Activated gamma-delta T cell treated with anti-CD3 and anti-CD28 coated beads, Interleukin-2, amount 50 U/mL, for 16 hours (primary cell): ENCODE data around the gene TRIM72.
"Not testable (repeated sequence)": the region's sequence is repeated elsewhere in the genome, so short reads cannot be mapped to it uniquely, and the experiment has no call there.

Source experiments
- DNase-seq: peaks from one replicate; pipeline ENCODE4 v3.0.0-alpha.2; 2020; ENCODE audit warnings: low read depth

TRIM72 gene

DNA sequence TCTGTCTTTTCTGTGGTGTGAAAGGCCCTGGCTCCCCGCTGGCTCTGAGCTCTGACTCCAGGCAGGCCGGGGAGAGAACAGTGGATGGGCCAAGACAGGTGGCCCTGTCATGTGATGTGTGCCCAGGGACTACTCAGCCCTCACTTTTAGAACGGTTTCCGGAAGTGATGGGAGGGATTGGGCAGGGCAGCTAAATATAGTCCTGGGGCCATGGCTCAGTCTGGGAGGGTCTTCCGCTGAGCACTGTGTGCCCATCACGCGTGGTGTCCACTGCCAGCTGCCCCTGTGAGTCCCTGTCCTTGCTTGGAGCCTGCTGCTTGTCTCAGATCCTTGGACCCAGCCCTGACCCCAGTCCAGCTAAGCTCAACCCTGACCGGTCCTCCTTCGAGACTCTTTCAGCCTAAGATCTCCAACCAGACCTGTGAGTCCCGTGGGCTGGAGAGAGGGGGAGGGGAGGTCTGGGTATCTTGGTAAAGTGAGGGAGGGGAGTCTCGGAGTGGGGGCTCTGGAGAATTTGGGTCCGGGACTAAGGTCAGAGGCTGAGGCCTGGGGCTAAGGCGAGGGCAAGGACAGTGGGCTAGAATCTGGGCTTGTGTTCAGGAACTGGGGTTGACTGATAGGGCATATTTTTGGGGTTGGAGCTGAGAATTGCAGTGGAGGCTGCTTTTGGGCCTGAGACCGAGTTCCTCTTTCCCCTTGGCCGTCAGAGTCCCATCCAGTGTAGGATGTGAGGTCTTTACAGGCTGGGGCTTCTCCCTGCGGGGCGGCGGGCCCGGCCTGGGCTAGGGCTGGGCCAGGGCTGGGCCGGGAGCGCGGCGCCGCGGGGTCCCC is at the start of gene TRIM72:
TSS of gene TRIM72 (plus strand) at position 243 of the 831 bp plus-strand sequence. CDS start 620 bp downstream, outside the sequence.
- no peak for DNase-seq

DNA sequence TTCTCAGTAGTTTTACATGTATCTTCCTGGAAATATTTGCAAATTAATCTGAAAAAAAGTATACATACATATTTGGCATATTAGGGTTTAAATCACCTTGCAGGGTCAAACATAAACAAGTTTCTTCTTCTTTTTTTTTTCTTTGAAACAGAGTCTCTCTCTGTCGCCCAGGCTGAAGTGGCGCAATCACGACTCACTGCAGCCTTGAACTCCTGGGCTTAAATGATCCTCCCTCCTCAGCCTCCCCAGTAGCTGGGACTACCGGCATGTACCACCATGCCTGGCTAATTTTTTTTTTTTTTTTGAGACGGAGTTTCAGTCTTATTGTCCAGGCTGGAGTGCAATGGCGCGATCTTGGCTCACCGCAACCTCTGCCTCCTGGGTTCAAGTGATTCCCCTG is 46.6 kb upstream of the TRIM72 start:
- no peak for DNase-seq

DNA sequence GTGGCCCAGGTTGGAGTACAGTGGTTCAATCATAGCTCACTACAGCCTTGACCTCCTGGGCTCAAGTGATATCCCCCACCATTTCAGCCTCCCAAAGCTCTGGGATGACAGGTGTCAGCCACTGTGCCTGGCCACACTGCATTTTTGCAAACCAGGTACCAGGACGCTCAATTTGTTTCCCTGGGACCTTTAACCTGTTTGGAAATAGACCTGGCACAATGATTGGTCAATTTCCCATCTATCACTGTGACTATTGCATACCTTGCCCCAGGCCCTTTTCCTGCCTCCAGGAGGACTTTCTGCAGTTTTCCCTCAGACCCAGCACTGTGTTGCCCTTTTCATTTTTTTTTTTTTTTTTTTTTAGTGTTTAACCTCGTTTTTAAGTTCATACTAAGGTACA is 45.1 kb upstream of the TRIM72 start:
- no peak for DNase-seq

GRCh38 chr16:31170048-31170447 is 43.9 kb upstream of the TRIM72 start:
- not testable (repeated sequence) for DNase-seq

- peak; percentile 25 for DNase-seq
Measured at GRCh38 chr16:31177136-31177535, 36.8 kb upstream of the TRIM72 start.

DNA sequence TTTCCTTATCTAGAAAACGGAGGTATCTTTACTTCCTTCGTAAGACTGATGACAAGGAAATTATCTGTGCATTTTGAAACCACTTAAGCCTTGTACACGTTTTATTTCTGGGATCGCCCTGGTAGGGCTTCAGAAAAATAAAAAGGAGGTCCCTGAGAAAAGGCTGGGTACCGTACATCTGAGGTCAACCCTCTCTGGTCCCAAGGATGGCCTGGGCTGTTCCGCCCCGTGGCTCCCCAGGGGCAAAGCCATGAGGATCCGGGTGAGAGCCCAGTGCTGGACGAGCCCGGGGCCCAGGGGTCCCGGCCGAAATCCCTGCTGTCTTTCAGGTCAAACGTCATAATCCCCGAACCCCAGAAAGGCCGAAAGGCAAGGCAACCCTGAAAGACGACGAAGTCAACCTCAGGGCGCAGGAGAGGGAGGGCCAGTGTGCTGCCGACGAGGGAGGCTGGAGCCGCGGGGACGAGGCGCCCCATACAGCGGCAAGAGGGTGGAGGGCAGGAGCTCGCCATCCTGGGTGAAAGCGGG is 34.6 kb upstream of the TRIM72 start:
- no peak for DNase-seq

DNA sequence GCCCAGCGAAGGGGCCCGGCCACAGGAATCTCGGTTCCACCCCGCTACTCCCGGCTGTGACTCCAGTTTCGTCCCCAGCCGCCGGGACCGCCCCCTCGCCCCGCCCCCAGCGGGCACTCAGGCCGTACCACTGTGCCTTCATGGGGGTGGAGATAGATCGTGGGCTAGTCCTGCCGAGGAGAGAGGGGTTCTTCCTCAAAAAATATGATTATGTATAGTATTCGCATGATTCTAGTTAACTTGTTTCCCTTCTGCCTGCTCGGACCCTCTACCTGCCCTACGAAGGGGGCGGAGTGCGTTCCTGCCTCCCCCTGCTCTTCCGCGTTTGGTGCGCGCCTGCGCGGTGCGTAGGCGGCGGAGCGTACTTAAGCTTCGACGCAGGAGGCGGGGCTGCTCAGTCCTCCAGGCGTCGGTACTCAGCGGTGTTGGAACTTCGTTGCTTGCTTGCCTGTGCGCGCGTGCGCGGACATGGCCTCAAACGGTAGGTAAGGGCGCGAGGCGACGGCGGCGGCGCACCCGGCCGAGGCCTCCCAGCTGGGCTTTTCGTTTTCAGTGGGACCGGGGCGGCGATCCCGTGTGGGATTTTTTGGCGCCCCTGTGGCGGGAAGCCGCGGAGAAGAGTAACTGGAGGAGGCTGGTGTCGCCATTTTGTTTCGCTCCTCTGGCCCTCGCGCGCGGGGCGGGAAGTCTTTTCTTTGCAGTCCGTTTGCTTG is 34.0 kb upstream of the TRIM72 start, which contains the start of gene FUS:
TSS of gene FUS (plus strand) at position 393 of the 713 bp plus-strand sequence. CDS start at position 469, 76 bp downstream.
- DNase-seq = peak; percentile 83

GRCh38 chr16:31181102-31181830 is 32.7 kb upstream of the TRIM72 start:
- DNase-seq = no peak

GRCh38 chr16:31182391-31182790 is 31.5 kb upstream of the TRIM72 start:
- no peak for DNase-seq

GRCh38 chr16:31183432-31184428 is 30.2 kb upstream of the TRIM72 start:
- DNase-seq = no peak

DNA sequence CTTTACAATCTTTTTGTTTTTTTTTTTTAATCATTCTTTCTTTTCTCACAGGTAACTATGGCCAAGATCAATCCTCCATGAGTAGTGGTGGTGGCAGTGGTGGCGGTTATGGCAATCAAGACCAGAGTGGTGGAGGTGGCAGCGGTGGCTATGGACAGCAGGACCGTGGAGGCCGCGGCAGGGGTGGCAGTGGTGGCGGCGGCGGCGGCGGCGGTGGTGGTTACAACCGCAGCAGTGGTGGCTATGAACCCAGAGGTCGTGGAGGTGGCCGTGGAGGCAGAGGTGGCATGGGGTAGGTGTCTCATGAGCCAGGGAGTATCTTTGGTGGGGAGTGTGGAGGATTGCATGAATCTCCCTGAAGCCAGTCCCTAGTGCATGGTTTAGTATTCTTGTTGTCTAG is 29.0 kb upstream of the TRIM72 start:
- DNase-seq = no peak

DNA sequence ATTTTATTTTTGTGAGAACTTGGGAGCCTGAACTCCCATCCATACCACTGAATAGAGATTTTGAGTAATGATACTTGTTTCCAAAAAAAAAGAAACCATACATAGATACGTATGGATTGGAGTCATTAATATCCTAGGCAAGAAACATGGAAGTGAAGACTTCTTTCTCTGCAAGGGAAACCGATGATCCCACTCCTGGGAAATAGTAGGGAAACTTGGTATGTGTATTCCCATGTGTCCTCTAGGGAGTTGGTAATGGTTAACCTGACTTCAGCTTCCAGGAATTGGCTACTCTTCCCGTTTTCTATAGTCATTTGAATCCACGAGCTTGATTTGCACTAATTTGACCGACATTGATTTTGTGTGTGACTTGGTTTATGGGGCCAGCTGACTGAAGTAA is 28.6 kb upstream of the TRIM72 start:
- DNase-seq = no peak

DNA sequence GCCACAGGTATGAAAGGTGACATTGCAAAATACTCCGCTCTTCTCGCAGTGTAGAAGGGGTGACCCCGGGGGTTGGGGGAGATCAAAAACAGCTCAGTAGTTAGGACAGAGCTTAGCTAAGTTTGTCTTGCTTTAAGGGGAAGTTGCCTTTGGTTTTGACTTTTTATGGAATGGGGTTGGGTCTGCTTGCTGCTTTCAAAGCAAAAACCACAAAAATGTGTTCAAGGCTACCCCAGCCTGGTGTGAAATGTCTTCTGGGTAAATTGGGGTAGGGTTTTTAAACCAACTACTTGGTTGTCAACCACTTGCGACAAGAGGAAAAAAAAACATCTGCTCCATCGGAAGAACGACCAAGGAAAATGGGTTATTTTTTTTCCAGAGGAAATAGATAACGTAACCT is 27.7 kb upstream of the TRIM72 start:
- DNase-seq = no peak

- DNase-seq = no peak
Measured at GRCh38 chr16:31186930-31187807, 26.8 kb upstream of the TRIM72 start.

DNA sequence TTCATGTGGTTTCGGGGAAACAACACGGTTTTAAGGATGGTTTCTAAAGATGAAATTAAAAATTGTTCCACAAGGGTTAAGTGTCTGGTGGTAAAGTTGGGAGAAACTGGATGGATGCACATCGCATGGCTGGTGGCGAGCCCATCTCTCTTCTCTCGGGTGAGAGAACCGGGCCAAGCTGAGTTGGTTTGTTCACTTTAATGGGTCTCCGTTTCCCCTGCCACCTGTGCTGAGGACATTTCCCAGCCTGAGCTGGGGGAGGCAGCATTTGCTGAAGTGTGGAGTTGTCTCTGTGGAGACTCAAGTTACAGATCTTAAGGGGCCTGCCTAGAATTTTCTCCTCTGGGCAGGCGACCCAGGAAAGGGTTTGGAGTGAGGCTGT is 26.1 kb upstream of the TRIM72 start:
- DNase-seq = no peak

- DNase-seq = no peak
Measured at GRCh38 chr16:31188450-31189411, 25.2 kb upstream of the TRIM72 start.

GRCh38 chr16:31189412-31189778 is 24.5 kb upstream of the TRIM72 start:
- no peak for DNase-seq

- no peak for DNase-seq
Measured at GRCh38 chr16:31190061-31190460, 23.9 kb upstream of the TRIM72 start.
